HG03025 (cell line): Measurements from ENCODE around the gene RNF126.
"Not testable (repeated sequence)": the region's sequence is repeated elsewhere in the genome, so short reads cannot be mapped to it uniquely, and the experiment has no call there.

Experiments used
- ATAC-seq: cut with Tn5 transposase; IDR thresholded peaks from one replicate; pipeline ENCODE4 v1.9.1; 2021; ENCODE audit warnings: mild to moderate bottlenecking, moderate library complexity; ENCODE audit not compliant: unreplicated experiment, low FRiP score

RNF126 gene

DNA sequence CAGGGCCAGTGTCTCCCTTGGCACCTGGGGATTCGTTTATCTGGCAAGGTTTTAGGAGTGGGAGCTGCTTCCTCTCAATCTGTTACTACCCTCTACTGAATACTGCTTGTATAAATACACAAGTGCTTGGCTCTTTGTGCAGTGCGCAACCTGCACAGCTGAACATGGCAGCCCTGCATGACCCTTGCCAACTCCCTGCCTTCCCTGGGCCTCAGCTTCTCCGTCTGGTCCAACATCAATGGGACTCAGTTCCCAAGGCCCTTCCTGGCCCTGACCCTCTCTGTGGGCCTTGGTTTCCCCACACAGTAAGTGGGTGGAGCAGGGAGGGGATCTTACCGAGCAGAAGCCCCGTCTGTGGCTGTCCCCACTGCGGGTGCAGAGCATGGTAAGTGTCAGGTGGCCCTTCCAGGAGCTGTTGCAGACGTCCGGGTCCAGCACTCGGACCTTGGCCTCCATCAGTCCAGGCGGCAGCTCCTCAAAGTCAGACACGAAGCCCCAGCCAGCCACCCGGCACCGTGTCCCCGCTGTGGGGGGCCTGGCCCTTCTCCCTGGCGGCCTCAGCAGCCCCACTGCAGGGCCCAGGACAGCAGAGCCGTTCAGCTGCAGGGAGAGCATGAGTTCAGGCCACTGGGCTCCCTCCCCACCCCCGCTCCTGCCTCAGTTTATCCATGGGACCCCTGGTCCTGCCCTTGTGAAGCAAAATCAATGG is 23.7 kb upstream of the RNF126 start:
- ATAC-seq = no peak

DNA sequence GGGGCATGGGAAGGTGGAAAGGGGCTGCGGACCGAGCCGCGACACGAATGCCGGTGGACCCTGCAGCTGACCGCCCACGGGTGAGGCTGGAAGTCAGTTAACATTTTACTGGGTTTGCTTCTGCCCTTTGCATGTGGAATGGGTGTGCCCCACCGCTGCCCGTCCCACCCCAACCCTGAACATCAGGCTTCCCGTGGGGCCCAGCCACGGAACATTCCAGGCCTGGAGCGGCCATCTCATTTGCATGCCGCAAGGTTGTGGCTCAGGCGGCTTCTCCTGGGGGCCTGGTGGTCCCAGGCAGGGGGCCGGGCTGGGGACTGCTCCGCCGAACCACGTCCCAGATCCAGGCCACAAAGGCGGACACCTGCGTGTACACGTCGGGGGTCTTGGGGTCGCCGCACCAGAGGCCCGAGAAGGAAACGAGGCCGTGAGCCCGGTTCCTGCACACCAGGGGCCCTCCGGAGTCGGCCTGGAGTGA is 22.5 kb upstream of the RNF126 start:
- no peak for ATAC-seq

DNA sequence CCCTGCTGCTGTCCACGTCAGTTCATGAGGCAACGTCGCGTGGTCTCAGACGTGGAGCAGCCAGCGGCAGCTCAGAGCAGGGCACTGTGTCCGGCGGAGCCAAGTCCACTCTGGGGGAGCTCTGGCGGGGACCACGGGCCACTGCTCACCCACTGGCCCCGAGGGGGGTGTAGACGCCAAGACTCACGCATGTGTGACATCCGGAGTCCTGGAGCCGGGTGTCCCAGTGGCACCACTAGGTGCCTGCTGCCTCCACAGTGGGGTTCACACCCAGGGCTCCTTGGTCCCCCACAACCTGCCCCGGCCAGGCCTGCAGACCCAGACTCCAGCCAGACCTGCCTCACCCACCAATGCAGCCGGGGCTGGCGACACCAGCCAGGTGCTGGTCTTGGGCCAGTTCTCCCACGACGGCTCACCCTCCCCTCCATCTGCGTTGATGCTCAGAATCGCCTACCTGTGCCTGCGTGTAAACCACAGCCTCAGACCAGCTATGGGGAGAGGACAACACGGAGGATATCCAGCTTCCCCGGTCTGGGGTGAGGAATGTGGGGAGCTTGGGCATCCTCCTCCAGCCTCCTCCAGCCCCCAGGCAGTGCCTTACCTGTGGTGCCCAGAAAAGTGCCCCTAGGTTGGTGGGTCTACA is 19.8 kb upstream of the RNF126 start:
- ATAC-seq = no peak

DNA sequence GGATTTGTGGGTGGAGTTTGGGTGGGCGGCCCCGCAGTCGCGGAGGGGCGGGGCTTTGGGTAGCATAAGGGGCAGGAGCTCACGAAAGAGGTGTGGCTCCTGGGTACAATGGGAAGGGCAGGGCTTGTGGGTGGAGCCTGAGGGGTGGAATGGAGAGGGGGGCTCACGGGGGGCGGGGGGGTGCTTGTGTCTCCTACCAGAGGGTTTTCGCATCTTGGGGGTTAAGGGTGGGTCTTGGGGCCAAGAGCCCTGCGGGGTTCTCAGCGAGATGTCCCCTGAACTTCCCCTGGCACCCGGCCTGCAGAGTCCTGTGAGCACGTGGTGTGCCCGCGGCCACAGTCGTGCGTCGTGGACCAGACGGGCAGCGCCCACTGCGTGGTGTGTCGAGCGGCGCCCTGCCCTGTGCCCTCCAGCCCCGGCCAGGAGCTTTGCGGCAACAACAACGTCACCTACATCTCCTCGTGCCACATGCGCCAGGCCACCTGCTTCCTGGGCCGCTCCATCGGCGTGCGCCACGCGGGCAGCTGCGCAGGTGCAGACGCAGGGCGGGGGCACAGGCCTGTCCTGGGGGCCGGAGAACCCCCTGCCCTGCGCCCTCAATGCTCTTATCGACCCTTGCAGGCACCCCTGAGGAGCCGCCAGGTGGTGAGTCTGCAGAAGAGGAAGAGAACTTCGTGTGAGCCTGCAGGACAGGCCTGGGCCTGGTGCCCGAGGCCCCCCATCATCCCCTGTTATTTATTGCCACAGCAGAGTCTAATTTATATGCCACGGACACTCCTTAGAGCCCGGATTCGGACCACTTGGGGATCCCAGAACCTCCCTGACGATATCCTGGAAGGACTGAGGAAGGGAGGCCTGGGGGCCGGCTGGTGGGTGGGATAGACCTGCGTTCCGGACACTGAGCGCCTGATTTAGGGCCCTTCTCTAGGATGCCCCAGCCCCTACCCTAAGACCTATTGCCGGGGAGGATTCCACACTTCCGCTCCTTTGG is 18.3 kb upstream of the RNF126 start:
- ATAC-seq = no peak

DNA sequence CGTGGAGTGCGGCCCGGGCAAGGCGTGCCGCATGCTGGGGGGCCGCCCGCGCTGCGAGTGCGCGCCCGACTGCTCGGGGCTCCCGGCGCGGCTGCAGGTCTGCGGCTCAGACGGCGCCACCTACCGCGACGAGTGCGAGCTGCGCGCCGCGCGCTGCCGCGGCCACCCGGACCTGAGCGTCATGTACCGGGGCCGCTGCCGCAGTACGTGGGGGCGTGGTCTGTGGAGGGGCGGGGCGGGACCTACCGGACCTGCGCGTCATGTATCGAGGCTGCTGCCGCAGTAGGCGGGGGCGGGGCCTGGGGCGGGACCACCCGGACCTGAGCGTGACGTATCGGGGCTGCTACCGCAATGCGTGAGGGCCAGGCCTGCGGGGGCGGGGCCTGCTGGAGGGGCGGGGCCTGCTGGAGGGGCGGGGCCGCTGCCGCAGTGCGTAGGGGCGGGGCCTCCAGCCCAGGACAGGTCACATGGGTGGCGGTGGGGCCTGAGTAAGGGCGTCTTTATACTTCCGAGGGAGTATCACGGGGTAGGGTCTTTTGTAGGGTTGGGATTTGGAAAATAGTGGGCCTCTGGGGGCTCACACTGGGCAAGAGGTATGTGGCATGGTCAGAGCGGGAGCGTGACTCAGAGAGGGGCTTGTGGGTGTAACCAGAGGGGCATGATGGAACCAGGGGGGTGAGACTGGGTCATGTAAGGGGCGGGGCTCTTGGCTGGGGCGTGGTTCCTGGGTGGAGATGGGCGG is 17.4 kb upstream of the RNF126 start:
- ATAC-seq = peak; percentile 69

DNA sequence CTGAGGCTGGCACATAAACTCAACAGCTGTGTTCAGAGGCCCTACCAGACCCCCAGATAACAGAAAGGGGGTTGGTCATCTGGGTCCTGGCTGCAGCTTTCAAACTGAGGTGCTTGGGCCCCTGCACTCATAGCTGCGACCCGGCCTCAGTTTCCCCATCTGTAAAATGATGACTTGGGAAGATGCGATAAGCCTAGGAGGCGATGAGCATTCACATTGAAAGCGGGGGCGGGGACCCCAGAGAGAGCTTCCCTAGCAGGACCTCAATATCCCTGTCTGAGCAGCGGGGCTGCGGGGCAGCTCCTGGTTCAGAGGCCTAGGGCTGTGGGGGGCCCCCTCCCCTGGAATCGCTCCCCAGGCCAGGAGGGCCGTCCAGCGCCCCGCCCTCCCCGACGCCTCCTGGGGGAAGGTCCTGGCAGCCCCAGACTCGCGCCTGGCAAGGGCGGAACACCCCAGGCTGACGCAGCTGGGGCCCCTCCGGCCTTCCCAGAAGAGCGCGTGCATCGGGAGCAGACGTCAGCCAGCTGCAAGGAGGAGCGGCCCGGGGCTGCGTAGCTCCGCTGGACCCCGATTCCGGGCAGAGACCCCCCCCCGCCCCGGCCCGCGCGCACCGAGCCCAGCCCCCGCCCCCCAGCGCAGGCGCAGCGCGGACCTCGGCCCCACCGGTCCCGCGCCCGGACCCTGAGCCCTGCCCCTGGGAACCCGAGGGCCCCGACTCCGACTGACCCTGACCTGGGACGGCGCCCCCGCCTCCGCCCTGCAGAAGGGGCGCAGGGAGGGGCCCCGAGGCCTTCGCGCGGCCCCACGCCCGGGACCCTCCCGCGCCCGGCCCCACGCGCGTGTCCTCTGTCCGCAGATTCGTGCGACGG is 16.6 kb upstream of the RNF126 start:
- peak; percentile 13 for ATAC-seq

DNA sequence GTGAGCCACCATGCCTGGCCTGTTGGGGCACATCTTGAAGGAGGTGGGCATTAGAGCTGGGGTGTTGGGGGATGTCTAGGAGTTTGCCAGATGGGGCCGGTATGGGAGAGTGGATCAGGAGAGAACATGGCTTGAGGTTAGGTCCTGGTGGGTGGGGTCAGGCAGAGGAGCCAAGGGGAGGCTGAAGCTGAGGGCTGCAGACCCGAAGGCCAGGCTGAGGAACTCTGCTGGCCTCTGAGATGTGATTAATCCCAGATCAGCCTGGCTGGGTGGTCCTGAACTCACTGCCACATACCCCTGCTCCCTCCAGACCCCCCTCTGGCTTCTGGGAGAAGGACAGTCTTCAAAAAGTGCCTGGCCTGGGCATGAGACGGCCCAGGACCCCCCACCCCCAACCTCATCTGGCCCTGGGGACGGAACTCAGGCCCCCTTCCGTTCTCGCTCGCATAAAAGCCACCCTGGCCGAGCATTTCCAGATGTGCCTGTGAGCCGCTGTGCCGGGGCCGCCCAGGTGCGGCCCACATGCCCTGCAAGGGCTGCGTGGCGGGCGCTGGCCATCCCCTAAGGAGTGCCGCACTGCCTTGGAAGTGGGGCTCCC is 15.9 kb upstream of the RNF126 start:
- ATAC-seq = no peak

DNA sequence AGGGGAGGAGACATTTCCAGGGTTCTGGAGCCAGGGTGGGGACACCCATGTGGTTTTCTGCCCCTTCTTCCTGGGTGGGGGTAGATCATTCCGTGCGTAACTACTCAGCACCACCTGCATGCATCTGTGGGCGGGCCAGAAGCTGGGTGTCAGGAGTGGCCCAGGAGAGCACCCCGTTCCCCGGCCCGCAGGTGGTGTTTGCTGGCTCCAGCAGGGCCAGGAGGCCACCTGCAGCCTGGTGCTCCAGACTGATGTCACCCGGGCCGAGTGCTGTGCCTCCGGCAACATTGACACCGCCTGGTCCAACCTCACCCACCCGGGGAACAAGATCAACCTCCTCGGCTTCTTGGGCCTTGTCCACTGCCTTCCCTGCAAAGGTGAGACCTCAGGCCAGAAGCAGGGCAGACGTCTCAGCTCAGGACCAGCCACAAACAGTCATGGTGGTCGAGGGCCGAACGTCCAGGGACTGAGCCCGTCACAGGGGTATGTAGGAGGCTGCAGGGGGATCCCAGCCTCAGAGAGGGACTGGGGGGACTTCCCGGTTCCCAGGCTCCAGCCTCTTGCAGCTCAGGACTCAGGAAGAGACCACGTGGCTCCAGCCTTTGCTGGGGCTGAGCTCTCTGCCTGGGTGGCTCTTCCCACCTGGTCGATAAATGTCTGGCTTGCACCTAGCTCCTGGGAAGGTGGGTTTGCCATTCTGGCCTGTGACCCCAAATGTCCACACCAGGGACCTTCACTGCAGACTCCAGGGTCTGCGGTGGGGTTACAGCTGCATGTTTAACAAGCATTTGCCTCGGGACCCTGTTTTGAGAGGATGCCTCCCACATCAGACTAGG is 14.8 kb upstream of the RNF126 start:
- ATAC-seq = no peak

DNA sequence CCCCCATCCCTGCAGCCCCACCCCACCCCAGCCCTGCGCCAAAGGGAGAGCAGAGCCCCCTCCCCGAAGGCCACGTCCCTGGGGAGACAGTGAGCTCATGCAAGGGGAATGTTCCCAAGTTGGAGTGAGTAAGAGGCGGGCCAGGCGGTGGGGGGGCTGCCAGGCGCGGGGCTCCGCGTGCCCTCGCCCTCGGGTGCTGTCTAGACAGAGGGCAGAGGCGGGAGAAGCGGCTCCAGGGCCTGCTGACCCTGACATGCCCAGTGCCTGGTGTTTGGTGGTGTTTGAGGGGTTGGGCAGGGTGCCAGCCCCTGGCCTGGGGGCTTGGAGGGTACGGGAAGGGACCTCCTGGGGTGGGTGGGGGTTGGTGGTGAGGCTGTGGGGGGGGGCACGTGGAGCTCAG is 14.2 kb upstream of the RNF126 start:
- no peak for ATAC-seq

DNA sequence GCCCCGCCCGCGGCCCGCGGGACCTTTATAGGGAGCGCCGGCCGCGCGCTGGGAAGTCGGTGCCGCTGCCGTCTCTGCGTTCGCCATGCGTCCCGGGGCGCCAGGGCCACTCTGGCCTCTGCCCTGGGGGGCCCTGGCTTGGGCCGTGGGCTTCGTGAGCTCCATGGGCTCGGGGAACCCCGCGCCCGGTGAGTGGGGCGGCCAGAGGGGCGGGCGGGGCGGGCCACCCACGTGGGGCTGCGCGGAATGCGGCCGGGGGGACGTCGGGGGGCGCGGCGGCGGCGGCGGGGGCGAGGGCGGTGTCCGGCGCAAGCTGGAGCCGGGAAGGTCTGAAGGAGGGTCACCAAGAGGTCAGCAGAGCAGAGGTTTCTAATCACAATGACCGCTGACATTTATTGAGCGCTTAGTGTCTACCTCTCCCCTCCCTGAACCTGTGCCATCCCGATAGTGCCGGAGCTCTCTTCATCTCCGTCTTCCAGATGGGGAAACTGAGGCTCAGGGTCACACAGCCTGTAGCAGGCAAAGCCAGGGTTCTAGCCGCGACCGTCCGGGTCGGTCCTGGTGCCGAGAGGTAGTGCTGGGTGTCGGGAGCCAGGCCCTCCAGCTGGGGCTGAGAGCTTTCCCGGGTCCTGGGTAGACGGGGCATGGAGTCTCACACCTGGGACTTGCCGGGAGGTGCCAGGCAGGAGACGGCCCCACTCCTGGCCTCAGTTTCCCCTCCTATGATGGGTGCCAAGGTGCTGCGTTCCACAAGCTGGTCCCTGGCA is 13.5 kb upstream of the RNF126 start, which contains the start of gene FSTL3:
Gene FSTL3 (plus strand): TSS at position 54 of the 767 bp plus-strand sequence. CDS start 32 bp downstream, at position 86.
- no peak for ATAC-seq

DNA sequence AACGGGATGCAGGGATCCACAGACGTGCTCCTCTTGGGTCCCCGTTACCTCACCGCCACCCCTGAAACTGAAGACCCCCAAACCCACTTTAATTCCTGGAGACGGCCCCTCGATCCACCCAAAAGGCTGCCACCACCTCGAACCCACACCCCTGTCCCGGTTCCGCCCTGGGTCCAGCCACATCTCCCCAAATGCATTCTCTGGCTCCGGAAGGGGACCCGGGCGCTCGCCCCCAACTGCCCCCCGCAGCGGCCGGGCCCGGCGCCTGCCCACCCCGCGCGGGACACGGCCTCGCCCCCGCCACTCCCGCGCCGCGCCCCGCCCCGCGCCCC is 13.0 kb upstream of the RNF126 start:
- ATAC-seq = no peak

DNA sequence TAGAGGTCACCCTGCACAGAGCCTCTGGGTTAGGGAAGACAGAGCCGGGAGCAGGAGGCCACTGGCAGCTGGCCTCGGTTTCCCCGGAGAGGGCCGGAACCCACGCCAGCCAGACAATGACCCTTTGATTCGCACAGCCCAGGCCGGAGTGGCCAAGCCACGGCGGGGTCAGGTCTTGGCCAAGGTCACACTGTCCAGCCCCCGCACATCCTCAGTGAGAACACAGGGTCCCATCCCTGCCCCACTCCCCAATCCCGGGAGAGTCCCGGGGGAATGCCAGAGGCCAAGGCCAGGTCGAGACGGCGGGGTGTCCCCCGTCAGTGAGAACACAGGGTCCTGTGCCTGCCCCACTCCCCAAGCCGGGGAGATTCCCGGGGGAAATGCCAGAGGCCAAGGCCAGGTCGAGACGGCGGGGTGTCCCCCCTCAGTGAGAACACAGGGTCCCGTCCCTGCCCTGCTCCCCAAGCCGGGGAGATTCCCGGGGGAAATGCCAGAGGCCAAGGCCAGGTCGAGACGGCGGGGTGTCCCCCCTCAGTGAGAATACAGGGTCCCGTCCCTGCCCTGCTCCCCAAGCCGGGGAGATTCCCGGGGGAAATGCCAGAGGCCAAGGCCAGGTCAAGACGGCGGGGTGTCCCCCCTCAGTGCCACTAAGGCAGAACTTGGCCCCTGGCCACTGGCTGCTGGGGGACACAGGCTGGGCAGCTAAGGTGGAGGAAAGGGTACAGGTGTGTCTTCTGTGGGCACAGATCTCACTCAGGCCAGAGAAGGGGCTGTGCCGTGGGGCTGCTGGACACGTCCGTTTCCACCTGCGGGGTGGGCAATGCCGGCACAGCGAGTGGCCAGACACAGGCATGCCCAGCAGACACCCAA is 11.5 kb upstream of the RNF126 start:
- no peak for ATAC-seq

DNA sequence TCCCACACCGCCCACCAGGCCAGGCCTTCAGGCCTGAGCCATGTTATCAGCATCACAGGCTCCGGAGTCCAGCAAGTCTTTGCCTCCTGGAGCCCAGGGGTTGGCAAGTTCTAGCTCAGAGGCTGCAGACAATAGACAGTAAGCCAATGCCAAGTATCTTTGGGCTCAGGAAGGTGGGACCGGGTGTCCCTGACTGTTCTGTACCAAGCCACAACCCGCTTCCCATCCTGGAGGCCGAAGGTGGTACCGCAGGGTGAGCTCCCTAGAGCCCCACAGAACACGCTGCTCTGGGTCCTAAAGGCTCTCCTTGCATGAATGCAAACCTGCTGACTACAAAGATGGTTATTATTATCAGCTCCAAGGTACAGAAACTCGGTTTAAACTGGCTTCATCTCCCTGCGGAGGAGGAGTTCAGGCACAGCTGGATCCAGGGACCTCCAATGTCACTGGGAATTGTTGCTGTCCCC is 7.6 kb upstream of the RNF126 start:
- no peak for ATAC-seq

DNA sequence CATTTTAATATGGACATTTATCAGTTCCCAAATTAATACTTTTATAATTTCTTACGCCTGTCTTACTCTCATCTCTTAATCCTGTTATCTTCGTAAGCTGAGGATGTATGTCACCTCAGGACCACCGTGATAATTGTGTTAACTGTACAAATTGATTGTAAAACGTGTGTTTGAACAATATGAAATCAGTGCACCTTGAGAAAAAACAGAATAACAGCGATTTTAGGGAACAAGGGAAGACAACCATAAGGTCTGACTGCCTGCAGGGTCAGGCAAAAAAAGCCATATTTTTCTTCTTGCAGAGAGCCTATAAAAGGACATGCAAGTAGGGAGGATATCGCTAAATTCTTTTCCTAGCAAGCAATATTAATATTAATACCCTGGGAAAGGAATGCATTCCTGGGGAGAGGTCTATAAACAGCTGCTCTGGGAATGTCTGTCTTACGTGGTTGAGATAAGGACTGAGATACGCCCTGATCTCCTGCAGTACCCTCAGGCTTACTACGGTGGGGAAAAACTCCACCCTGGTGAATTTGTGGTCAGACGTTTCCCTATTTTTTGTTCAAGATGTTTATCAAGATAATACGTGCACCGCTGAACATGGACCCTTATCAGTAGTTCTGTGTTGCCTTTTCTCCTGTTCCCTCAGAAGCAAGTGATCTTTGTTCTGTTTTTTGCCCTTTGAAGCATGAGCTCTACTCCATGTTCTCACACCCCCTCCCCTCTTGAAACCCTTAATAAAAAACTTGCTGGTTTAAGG is 5.8 kb upstream of the RNF126 start:
- ATAC-seq = not testable (repeated sequence)

DNA sequence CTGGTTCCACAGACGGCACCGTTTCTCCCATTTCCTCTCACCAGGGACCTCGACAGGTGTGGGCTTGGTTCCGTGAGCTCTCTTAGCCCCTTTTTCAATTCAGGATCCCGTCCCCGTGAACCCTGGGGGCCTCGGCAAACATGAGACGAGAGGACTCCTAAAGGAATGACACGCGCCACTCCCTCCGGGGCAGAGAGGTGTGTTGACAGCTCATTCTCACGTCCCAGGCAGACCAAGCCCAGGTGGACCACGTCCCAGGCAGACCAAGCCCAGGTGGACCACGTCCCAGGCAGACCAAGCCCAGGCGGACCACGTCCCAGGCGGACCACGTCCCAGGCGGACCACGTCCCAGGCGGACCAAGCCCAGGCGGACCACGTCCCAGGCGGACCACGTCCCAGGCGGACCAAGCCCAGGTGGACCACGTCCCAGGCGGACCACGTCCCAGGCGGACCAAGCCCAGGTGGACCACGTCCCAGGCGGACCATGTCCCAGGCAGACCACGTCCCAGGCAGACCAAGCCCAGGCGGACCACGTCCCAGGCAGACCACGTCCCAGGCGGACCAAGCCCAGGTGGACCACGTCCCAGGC is 4.1 kb upstream of the RNF126 start:
- not testable (repeated sequence) for ATAC-seq
